ENCODE data around the gene NCKAP5. TPM values are rescaled to one million over a fixed set of nuclear protein-coding genes. Genes with fewer than 3 reads are reported as not detected.

Gene NCKAP5
- total and polyA plus RNA-seq, 2 of the 13 experiments (the other 11 are each of a cell fraction or from before 2014, with no cell fraction given) = 0.01 TPM; not detected in 1

- FAIRE-seq = no peak
- Histone ChIP-seq H3K27me3 (ENCODE audit: control insufficient read depth in 1 of 2, insufficient read depth in 2 of 2, low read length in 2 of 2) (no peaks in the 10 kb centered on the region; a peak in 1 of 5 replicates), H3K4me2 (ENCODE audit: low read depth, low read length) (no peak overlapping the region), H3K4me3 (replicated peaks in 1 of 3; ENCODE audit: insufficient read depth in 1 of 3, low read depth in 2 of 3, low read length in 3 of 3) (no peak overlapping the region), H3K9ac (ENCODE audit: insufficient read depth, low read depth, low read length) (no peak overlapping the region), H2AFZ (ENCODE audit: low read length) (no peak overlapping the region), H3K27ac (ENCODE audit: extremely low read length, insufficient read depth, low read length) (no peak overlapping the region), H3K36me3 (replicated peaks in 1 of 2; ENCODE audit: control insufficient read depth in 1 of 2, insufficient read depth in 2 of 2, low read length in 2 of 2) (no peaks in the 10 kb centered on the region), H3K9me3 (ENCODE audit: low read length) (peaks cover 10% of the 10 kb centered on the region; the same call in 1 of the 2 replicates), H4K20me1 (ENCODE audit: insufficient read depth, low read length) (no peaks in the 10 kb centered on the region), H3K4me1 (ENCODE audit: insufficient read depth, low read length) (peaks cover 6% of the 10 kb centered on the region; the same call in 1 of the 2 replicates), H3K79me2 (ENCODE audit: insufficient read depth, low read length) (no peaks in the 10 kb centered on the region)
- BruUV-seq (replicated peaks) = no TSS peak
- 0% methylated on average over 3 of the region's 3 CpGs for WGBS (ENCODE audit: low lambda C conversion rate)
- in situ Hi-C loops (cut with HindIII; ENCODE audit: extremely low pct_ligation_motif_present, low pct_unique_long_range_greater_than_20kb) (no loop called here), intact Hi-C loops (cut with micrococcal nuclease; ENCODE audit: unreplicated experiment) (no loop called here)
- TF ChIP-seq ZFAT (CRISPR knock-in tag; conservative IDR thresholded peaks at IDR 0.05) (no peak), ZBTB44 (CRISPR knock-in tag; IDR thresholded peaks at IDR 0.05) (no peak), ZNF232 (CRISPR knock-in tag; IDR thresholded peaks at IDR 0.05; ENCODE audit: borderline replicate concordance) (no peak), SSRP1 (CRISPR knock-in tag; IDR thresholded peaks at IDR 0.05) (no peak), FOXA3 (CRISPR knock-in tag; IDR thresholded peaks at IDR 0.05) (peak; percentile 23; the same call in 1 of the 2 replicates), HNF4A (CRISPR knock-in tag; IDR thresholded peaks at IDR 0.05) (peak; percentile 34; the same call in 1 of the 2 replicates), FOXA1 (IDR thresholded peaks at IDR 0.05) (no peak), FOXA1 (CRISPR knock-in tag; IDR thresholded peaks at IDR 0.05) (0 out of 2 replicates have a peak, but pooled peaks have one; percentile 29), TRIM24 (CRISPR knock-in tag; IDR thresholded peaks at IDR 0.05) (no peak)
- ATAC-seq = peak; percentile 51; the same call in 1 of the 3 replicates
- CTCF ChIA-PET (ENCODE audit: low intra/inter-chr PET ratio, low total read pairs) = no interaction called here
- POLR2A ChIA-PET = no interaction called here
- DNase-seq (ENCODE audit: low spot score) = peak; percentile 15
Observed at GRCh38 chr2:133485868-133486267, 82.4 kb downstream of the NCKAP5 start.

Data from HepG2 (cell line).